SK-N-SH (cell line): ENCODE measurements around the gene OGFOD2. TPM values are rescaled to one million over a fixed set of nuclear protein-coding genes. Genes with fewer than 3 reads are reported as not detected.

Source experiments
- CTCF ChIA-PET: fragments of 300-600, 350-600 bp; formaldehyde crosslinking; extraction: SDS; loops from one replicate; lab custom pipeline; 2021; lab: Yijun Ruan, JAX
- POLR2A ChIA-PET: fragments of 350-600 bp; sonication (Branson Sonifier 250); formaldehyde crosslinking; extraction: SDS; loops from one replicate; lab custom pipeline; 2020; ENCODE audit warnings: antibody characterized with exemption, inconsistent platforms; lab: Yijun Ruan, JAX
- DNase-seq: peaks from one replicate; pipeline ENCODE4 v3.0.0; 2012
- H2AFZ ChIP-seq: fragments of 200-600 bp; sonication (generic); 2 replicates; pipeline ENCODE4 v1.8.1; 2016; ENCODE audit warnings: antibody characterized with exemption, mild to moderate bottlenecking, low read depth
- H3F3A ChIP-seq: fragments of 200-600 bp; sonication (generic); replicated peaks from 2 replicates; pipeline ENCODE3; 2016; ENCODE audit warnings: antibody characterized with exemption, mild to moderate bottlenecking; ENCODE audit not compliant: insufficient read depth
- H3K27ac ChIP-seq, 2 experiments: fragments of 200-500 bp in 1 of 2; fragments of 200-600 bp in 1 of 2; sonication (Bioruptor generic) in 1 of 2; sonication (generic), shearing (Covaris generic) in 1 of 2; 2 replicates each; pipeline versions ENCODE4 v1.5.1 to v1.6.1; 2014 to 2016; ENCODE audit warnings: low read depth in 2 of 2, inconsistent platforms in 1 of 2, low read length in 1 of 2, mild to moderate bottlenecking in 1 of 2, mixed read lengths in 1 of 2
- H3K27me3 ChIP-seq: fragments of 200-600 bp; sonication (generic), shearing (Covaris generic); 2 replicates; pipeline ENCODE4 v1.6.1; 2016; ENCODE audit warnings: mixed run types; ENCODE audit not compliant: insufficient read depth
- H3K36me3 ChIP-seq, 2 experiments: fragments of 200-500 bp in 1 of 2; fragments of 200-600 bp in 1 of 2; sonication (Bioruptor generic) in 1 of 2; sonication (generic) in 1 of 2; replicated peaks in 1 of 2; 2 replicates each; pipeline versions ENCODE3 to v1.5.1; 2014 to 2016; ENCODE audit warnings: low read length in 1 of 2, mild to moderate bottlenecking in 1 of 2; ENCODE audit not compliant: insufficient read depth in 2 of 2, control insufficient read depth in 1 of 2
- H3K4me1 ChIP-seq, 2 experiments: fragments of 200-500 bp in 1 of 2; fragments of 200-600 bp in 1 of 2; sonication (Bioruptor generic) in 1 of 2; sonication (generic), shearing (Covaris generic) in 1 of 2; 2 replicates each; pipeline versions ENCODE4 v1.5.1 to v1.6.1; 2014 to 2016; ENCODE audit warnings: low read depth in 1 of 2, low read length in 1 of 2, mixed run types in 1 of 2; ENCODE audit not compliant: insufficient read depth in 2 of 2, control insufficient read depth in 1 of 2
- H3K4me2 ChIP-seq: fragments of 200-600 bp; sonication (generic), shearing (Covaris generic); 2 replicates; pipeline ENCODE4 v1.6.1; 2017; ENCODE audit warnings: mixed run types
- H3K4me3 ChIP-seq, 2 experiments: fragments of 200-500 bp in 1 of 2; fragments of 200-600 bp in 1 of 2; sonication (Bioruptor generic) in 1 of 2; sonication (generic), shearing (Covaris generic) in 1 of 2; 2 replicates each; pipeline versions ENCODE4 v1.5.1 to v1.8.1; 2014 to 2016; ENCODE audit warnings: low read depth in 2 of 2, inconsistent platforms in 1 of 2, low read length in 1 of 2, mild to moderate bottlenecking in 1 of 2, mixed read lengths in 1 of 2, moderate library complexity in 1 of 2
- H3K79me2 ChIP-seq: fragments of 200-600 bp; sonication (generic); 2 replicates; pipeline ENCODE4 v1.8.1; 2017; ENCODE audit warnings: mild to moderate bottlenecking; ENCODE audit not compliant: insufficient read depth
- H3K9ac ChIP-seq: fragments of 200-600 bp; sonication (generic); 2 replicates; pipeline ENCODE4 v1.6.1; 2017; ENCODE audit warnings: mixed run types
- H3K9me2 ChIP-seq: fragments of 200-600 bp; sonication (generic); 2 replicates; pipeline ENCODE4 v1.6.1; 2017; ENCODE audit warnings: mixed run types
- H3K9me3 ChIP-seq: fragments of 200-600 bp; sonication (generic); 2 replicates; pipeline ENCODE4 v1.6.1; 2017; ENCODE audit warnings: mixed run types, mild to moderate bottlenecking, moderate library complexity
- H4K20me1 ChIP-seq: fragments of 200-600 bp; sonication (generic); 2 replicates; pipeline ENCODE4 v1.6.1; 2017; ENCODE audit warnings: mild to moderate bottlenecking, mixed run types; ENCODE audit not compliant: insufficient read depth
- CHD2 ChIP-seq: fragments of 150-350 bp; IDR thresholded peaks from 2 replicates; pipeline ENCODE4 v1.6.1; 2018; ENCODE audit warnings: low read length; ENCODE audit not compliant: partially characterized antibody
- ELF1 ChIP-seq: IDR thresholded peaks from 2 replicates; pipeline ENCODE4 v1.4.0; 2012
- FOXJ3 ChIP-seq: sonication (generic); formaldehyde crosslinking; IDR thresholded peaks from 2 replicates; pipeline ENCODE4 v1.5.1; 2020; ENCODE audit warnings: mild to moderate bottlenecking, missing genetic modification reagents
- FOXM1 ChIP-seq: IDR thresholded peaks from 2 replicates; pipeline ENCODE4 v1.4.0; 2012; ENCODE audit warnings: low read depth, mild to moderate bottlenecking
- JUND ChIP-seq: IDR thresholded peaks from 2 replicates; pipeline ENCODE4 v1.4.0; 2012
- MAX ChIP-seq: IDR thresholded peaks from 2 replicates; pipeline ENCODE4 v1.4.0; 2012; ENCODE audit warnings: low read depth
- NFIC ChIP-seq: IDR thresholded peaks from 2 replicates; pipeline ENCODE4 v1.4.0; 2012; ENCODE audit warnings: borderline replicate concordance
- NRF1 ChIP-seq: IDR thresholded peaks from 2 replicates; pipeline ENCODE4 v1.6.1; 2012; ENCODE audit warnings: low read depth, mild to moderate bottlenecking, low read length
- POLR2AphosphoS5 ChIP-seq: IDR thresholded peaks from 2 replicates; pipeline ENCODE4 v1.6.1; 2012; ENCODE audit warnings: low read depth, low read length
- RAD21 ChIP-seq: IDR thresholded peaks from 2 replicates; pipeline ENCODE4 v1.6.1; 2012; ENCODE audit warnings: mild to moderate bottlenecking, low read length
- RFX5 ChIP-seq: IDR thresholded peaks from 2 replicates; pipeline ENCODE4 v1.6.1; 2012; ENCODE audit warnings: mild to moderate bottlenecking, improper control_type of control experiment, low read length
- RXRA ChIP-seq: IDR thresholded peaks from 2 replicates; pipeline ENCODE4 v1.4.0; 2012; ENCODE audit warnings: low read depth, mild to moderate bottlenecking, borderline replicate concordance
- SMC3 ChIP-seq: IDR thresholded peaks from 2 replicates; pipeline ENCODE4 v1.6.1; 2012; ENCODE audit warnings: low read depth, low read length, improper control_type of control experiment
- TAF1 ChIP-seq: IDR thresholded peaks from 2 replicates; pipeline ENCODE4 v1.6.1; 2012; ENCODE audit warnings: low read depth, mild to moderate bottlenecking, low read length, moderate library complexity, borderline replicate concordance
- USF1 ChIP-seq: IDR thresholded peaks from 2 replicates; pipeline ENCODE4 v1.4.0; 2012; ENCODE audit warnings: low read depth, borderline replicate concordance
- YY1 ChIP-seq: IDR thresholded peaks from 2 replicates; pipeline ENCODE4 v1.4.0; 2012; ENCODE audit warnings: low read depth, mild to moderate bottlenecking
- WGBS: methylation state at CpG from one replicate; pipeline ENCODE4 v1.1.6; 2017; ENCODE audit warnings: low lambda C conversion rate; 5-methylcytosine and 5-hydroxymethylcytosine counted together
- polyA plus RNA-seq, 3 experiments: library from polyadenylated mRNA; depleted of rRNA; stranded (reverse); fragments of >200 nt; gene quantifications; 2 replicates each; pipeline ENCODE4 v1.2.3, GENCODE V29; 2012
- TF ChIP-seq, protein P1 (sequence below): fragments of 200-600 bp; sonication (generic); IDR thresholded peaks from 2 replicates; pipeline ENCODE4 v1.6.1; 2017; ENCODE audit warnings: antibody characterized with exemption, mild to moderate bottlenecking, moderate library complexity
- TF ChIP-seq, protein P2 (sequence below): fragments of 150-350 bp; IDR thresholded peaks from 2 replicates; pipeline ENCODE4 v1.6.1; 2016; ENCODE audit warnings: mild to moderate bottlenecking, low read depth, low read length

Gene OGFOD2
- polyA plus RNA-seq, 1 of the 3 experiments (the other 2 are of a cell fraction), result 22.0 TPM

DNA sequence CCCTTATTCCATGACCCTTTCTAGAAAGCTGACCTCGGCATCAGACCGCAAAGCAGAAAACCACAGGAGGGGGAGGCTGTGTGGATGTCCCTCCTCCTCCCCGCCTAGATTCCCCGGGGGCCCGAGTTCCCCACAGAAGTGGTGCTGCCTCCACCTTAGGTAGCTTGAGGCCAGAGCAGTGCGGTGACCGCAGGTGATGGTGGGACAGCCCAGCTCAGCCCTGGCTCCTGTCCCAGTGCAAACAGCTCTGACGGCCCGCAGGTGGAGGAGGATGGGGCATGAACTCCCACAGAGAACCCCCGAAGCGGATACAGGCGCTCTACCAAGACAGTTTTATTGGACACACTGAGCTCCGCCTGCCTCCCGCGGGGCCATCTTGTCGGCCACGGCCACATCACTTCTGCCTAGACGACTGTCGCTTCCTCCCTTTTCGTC lies 25.0 kb downstream of the OGFOD2 start:
- TF ChIP-seq, protein P1, sequence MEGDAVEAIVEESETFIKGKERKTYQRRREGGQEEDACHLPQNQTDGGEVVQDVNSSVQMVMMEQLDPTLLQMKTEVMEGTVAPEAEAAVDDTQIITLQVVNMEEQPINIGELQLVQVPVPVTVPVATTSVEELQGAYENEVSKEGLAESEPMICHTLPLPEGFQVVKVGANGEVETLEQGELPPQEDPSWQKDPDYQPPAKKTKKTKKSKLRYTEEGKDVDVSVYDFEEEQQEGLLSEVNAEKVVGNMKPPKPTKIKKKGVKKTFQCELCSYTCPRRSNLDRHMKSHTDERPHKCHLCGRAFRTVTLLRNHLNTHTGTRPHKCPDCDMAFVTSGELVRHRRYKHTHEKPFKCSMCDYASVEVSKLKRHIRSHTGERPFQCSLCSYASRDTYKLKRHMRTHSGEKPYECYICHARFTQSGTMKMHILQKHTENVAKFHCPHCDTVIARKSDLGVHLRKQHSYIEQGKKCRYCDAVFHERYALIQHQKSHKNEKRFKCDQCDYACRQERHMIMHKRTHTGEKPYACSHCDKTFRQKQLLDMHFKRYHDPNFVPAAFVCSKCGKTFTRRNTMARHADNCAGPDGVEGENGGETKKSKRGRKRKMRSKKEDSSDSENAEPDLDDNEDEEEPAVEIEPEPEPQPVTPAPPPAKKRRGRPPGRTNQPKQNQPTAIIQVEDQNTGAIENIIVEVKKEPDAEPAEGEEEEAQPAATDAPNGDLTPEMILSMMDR, result no peak
- TF ChIP-seq RAD21, result no peak
- TF ChIP-seq FOXM1, result no peak
- no peak for TF ChIP-seq YY1
- no peak for TF ChIP-seq TAF1
- TF ChIP-seq RXRA, result no peak
- TF ChIP-seq JUND, result no peak
- TF ChIP-seq MAX, result no peak
- TF ChIP-seq CHD2, result no peak
- no peak for TF ChIP-seq USF1
- no peak for TF ChIP-seq FOXJ3 (CRISPR knock-in tag)
- TF ChIP-seq RFX5, result no peak
- TF ChIP-seq SMC3, result no peak
- no peak for TF ChIP-seq NRF1
- Histone ChIP-seq H3K27me3 (no peaks in the 10 kb centered on the region), H3K9me2 (no peaks in the 10 kb centered on the region), H3K79me2 (no peaks in the 10 kb centered on the region), H4K20me1 (no peaks in the 10 kb centered on the region), H3K9me3 (no peaks in the 10 kb centered on the region), H2AFZ (no peak overlapping the region), H3K4me2 (no peak overlapping the region), H3K27ac (no peak overlapping the region), H3K36me3 (no peaks in the 10 kb centered on the region), H3F3A (no peaks in the 10 kb centered on the region), H3K4me1 (peaks cover 0 to 4% of the 10 kb centered on the region in 2 experiments; a peak in 1 of 4 replicates), H3K4me3 (no peak overlapping the region), H3K9ac (no peak overlapping the region)
- DNase-seq, result no peak
- WGBS, result 90% methylated on average over 18 of the region's 20 CpGs
- ChIA-PET POLR2A (no interaction called here), CTCF (interaction anchor here (1.3 kb wide), 1 partner anchor 238 kb away, joined by 4 read pairs; no protein-coding TSS in a partner anchor)

DNA sequence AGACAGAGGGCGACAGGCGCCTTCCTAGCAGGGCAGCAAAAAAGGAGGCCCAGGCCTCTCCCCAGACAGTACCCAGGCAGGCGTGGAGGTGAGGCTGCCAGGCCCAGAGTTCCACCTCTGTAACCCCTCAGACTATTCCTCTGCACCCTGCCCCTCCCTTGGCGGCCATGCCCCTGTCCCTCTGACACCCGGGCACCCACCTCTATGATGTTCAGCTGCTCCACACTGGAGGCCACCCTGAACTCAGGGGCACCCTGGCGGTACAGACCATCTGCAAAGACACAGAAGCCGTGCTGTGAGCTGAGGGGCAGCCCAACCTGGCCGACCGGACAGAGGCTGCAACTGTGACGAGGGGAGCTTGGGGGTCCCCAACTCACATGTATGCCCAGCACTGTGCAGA lies 25.5 kb downstream of the OGFOD2 start:
- H3K4me3 ChIP-seq, result no peak overlapping the region
- peaks cover 0 to 2% of the 10 kb centered on the region in 2 experiments; a peak in 1 of 4 replicates for H3K4me1 ChIP-seq
- no peaks in the 10 kb centered on the region for H3K79me2 ChIP-seq
- ChIA-PET POLR2A (no interaction called here), CTCF (interaction anchor here (1.3 kb wide), 1 partner anchor 238 kb away, joined by 4 read pairs; no protein-coding TSS in a partner anchor)
- TF ChIP-seq USF1, result no peak
- no peak for TF ChIP-seq CHD2
- TF ChIP-seq, protein P2, sequence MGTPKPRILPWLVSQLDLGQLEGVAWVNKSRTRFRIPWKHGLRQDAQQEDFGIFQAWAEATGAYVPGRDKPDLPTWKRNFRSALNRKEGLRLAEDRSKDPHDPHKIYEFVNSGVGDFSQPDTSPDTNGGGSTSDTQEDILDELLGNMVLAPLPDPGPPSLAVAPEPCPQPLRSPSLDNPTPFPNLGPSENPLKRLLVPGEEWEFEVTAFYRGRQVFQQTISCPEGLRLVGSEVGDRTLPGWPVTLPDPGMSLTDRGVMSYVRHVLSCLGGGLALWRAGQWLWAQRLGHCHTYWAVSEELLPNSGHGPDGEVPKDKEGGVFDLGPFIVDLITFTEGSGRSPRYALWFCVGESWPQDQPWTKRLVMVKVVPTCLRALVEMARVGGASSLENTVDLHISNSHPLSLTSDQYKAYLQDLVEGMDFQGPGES, result no peak
- TF ChIP-seq NFIC, result no peak
- TF ChIP-seq POLR2AphosphoS5, result no peak
- TF ChIP-seq NRF1, result no peak
- no peak for TF ChIP-seq YY1
- TF ChIP-seq ELF1, result no peak
- no peak overlapping the region for H3K4me2 ChIP-seq
- DNase-seq, result no peak
- no peaks in the 10 kb centered on the region for H3K9me3 ChIP-seq
- no peak overlapping the region for H2AFZ ChIP-seq
- H3K27ac ChIP-seq, result no peak overlapping the region
- H4K20me1 ChIP-seq, result no peaks in the 10 kb centered on the region
- H3K36me3 ChIP-seq, result no peaks in the 10 kb centered on the region
- H3K9ac ChIP-seq, result no peak overlapping the region
- H3K27me3 ChIP-seq, result no peaks in the 10 kb centered on the region
- no peaks in the 10 kb centered on the region for H3F3A ChIP-seq
- WGBS, result 84% methylated on average over 7 of the region's 10 CpGs
- H3K9me2 ChIP-seq, result no peaks in the 10 kb centered on the region
